ENCODE data around the gene ATXN1. TPM values are rescaled to one million over a fixed set of nuclear protein-coding genes. Genes with fewer than 3 reads are reported as not detected.

Gene ATXN1
- total RNA-seq, 1 experiment from 2014 or later: 5.6 TPM

- no peak overlapping the region for H3K18ac ChIP-seq (ENCODE audit: insufficient read length, low read depth, low read length)
- H2AK5ac ChIP-seq (ENCODE audit: insufficient read length, low read length): no peak overlapping the region
- no peak overlapping the region for H2BK20ac ChIP-seq (ENCODE audit: low read depth, low read length, poor library complexity, severe bottlenecking)
- H2BK12ac ChIP-seq (ENCODE audit: insufficient read length, low read depth, low read length): no peak overlapping the region
- H3K23ac ChIP-seq (ENCODE audit: insufficient read length, low read depth, low read length): no peak overlapping the region
- H3K27me3 Mint-ChIP-seq (ENCODE audit: low read depth): no peaks in the 10 kb centered on the region
- no peak overlapping the region for H2BK5ac ChIP-seq (ENCODE audit: insufficient read length, low read length)
- H2BK120ac ChIP-seq (ENCODE audit: low read depth, low read length, poor library complexity, severe bottlenecking): no peak overlapping the region
- no peak overlapping the region for H3K27ac ChIP-seq (ENCODE audit: insufficient read length, low read depth, low read length)
- no peak overlapping the region for H3K14ac ChIP-seq (ENCODE audit: insufficient read depth, low read length)
- no peaks in the 10 kb centered on the region for H3K4me1 ChIP-seq (ENCODE audit: insufficient read depth, low read length)
- H3K9ac ChIP-seq (ENCODE audit: extremely low read depth, insufficient read length, low read length): no peak overlapping the region
- H4K8ac ChIP-seq (replicated peaks; ENCODE audit: insufficient read length, low read depth, low read length): no peak overlapping the region
- H4K91ac ChIP-seq (ENCODE audit: insufficient read length, low read depth, low read length): no peak overlapping the region
- no CpG with 5 or more reads among the region's 2 CpGs for WGBS (ENCODE audit: extremely low coverage, insufficient read length, low lambda C conversion rate)
- no peaks in the 10 kb centered on the region for H4K20me1 ChIP-seq (ENCODE audit: control insufficient read depth, insufficient read depth, insufficient read length)
- H3K27ac Mint-ChIP-seq: no peak overlapping the region
- no peak overlapping the region for H3K4ac ChIP-seq (ENCODE audit: low read depth, low read length)
- no peaks in the 10 kb centered on the region for H3K23me2 ChIP-seq (ENCODE audit: insufficient read length, low read depth, low read length, poor library complexity, severe bottlenecking)
- H3T11ph ChIP-seq (ENCODE audit: low read length): no peak overlapping the region
- no peaks in the 10 kb centered on the region for H3K4me1 Mint-ChIP-seq
- no peaks in the 10 kb centered on the region for H3K79me2 ChIP-seq (ENCODE audit: insufficient read depth, low read length)
- no peak overlapping the region for H3K4me2 ChIP-seq (ENCODE audit: insufficient read depth, insufficient read length, low read length)
- H3K36me3 Mint-ChIP-seq (ENCODE audit: insufficient read depth in 1 of 3, low read depth in 3 of 3): no peaks in the 10 kb centered on the region
- no peaks in the 10 kb centered on the region for H3K9me3 Mint-ChIP-seq
- H4K5ac ChIP-seq (ENCODE audit: insufficient read length, low read depth, low read length): no peak overlapping the region
- no peak for TF ChIP-seq CTCF (conservative IDR thresholded peaks at IDR 0.05)
- H2BK15ac ChIP-seq (ENCODE audit: low read depth, low read length): no peak overlapping the region
- DNase-seq: no peak
- no peak overlapping the region for H3K56ac ChIP-seq (ENCODE audit: insufficient read length, low read depth, low read length)
- H2AFZ ChIP-seq (ENCODE audit: low read length): no peak overlapping the region
- H3K9me3 ChIP-seq (ENCODE audit: control insufficient read depth, low read depth, low read length): no peaks in the 10 kb centered on the region
- no peaks in the 10 kb centered on the region for H3K79me1 ChIP-seq (ENCODE audit: insufficient read depth, low read depth, low read length, poor library complexity, severe bottlenecking)
- no peaks in the 10 kb centered on the region for H3K27me3 ChIP-seq (ENCODE audit: insufficient read depth, low read length)
- H3K4me3 Mint-ChIP-seq: no peak overlapping the region
Measured at GRCh38 chr6:16446273-16446672, 315.0 kb downstream of the ATXN1 start.
